GM23338 (cell line): ENCODE data around the gene DAAM1. TPM values are rescaled to one million over a fixed set of nuclear protein-coding genes. Genes with fewer than 3 reads are reported as not detected.

Experiments used
- ATAC-seq: fragments of 200-7000 bp; cut with Tn5 transposase; 3 replicates; pipeline ENCODE4 v1.9.1; 2020
- DNase-seq: peaks from one replicate; pipeline ENCODE4 v3.0.0-alpha.2; 2015; ENCODE audit warnings: low spot score
- H2AFZ ChIP-seq: fragments of 200-600 bp; sonication (generic); 2 replicates; pipeline ENCODE4 v1.8.0; 2016; ENCODE audit warnings: antibody characterized with exemption, mild to moderate bottlenecking, moderate library complexity
- H3F3A ChIP-seq: fragments of 200-600 bp; sonication (generic); replicated peaks from 2 replicates; pipeline ENCODE4 v1.8.0; 2017; ENCODE audit warnings: antibody characterized with exemption, mixed run types, low read depth
- H3K27ac ChIP-seq: fragments of 200-600 bp; sonication (generic); 2 replicates; pipeline ENCODE4 v1.6.1; 2016; ENCODE audit warnings: low read depth
- H3K27me3 ChIP-seq: fragments of 200-600 bp; sonication (generic); 2 replicates; pipeline ENCODE4 v1.8.0; 2016; ENCODE audit warnings: mild to moderate bottlenecking, mixed run types, moderate library complexity; ENCODE audit not compliant: insufficient read depth
- H3K36me3 ChIP-seq: fragments of 200-600 bp; sonication (generic); 2 replicates; pipeline ENCODE4 v1.8.0; 2016; ENCODE audit warnings: mild to moderate bottlenecking; ENCODE audit not compliant: insufficient read depth
- H3K4me1 ChIP-seq: fragments of 200-600 bp; sonication (generic); 2 replicates; pipeline ENCODE4 v1.8.0; 2016; ENCODE audit warnings: mild to moderate bottlenecking, moderate library complexity; ENCODE audit not compliant: insufficient read depth
- H3K4me2 ChIP-seq: fragments of 200-600 bp; sonication (generic); 2 replicates; pipeline ENCODE4 v1.7.1; 2017; ENCODE audit warnings: mixed run types
- H3K4me3 ChIP-seq: fragments of 200-600 bp; sonication (generic); 2 replicates; pipeline ENCODE4 v1.6.1; 2016; ENCODE audit warnings: mixed run types
- H3K79me2 ChIP-seq: fragments of 200-600 bp; sonication (generic); replicated peaks from 2 replicates; pipeline ENCODE4 v1.8.0; 2017; ENCODE audit warnings: mild to moderate bottlenecking; ENCODE audit not compliant: insufficient read depth
- H3K9me2 ChIP-seq: fragments of 200-600 bp; sonication (generic); 2 replicates; pipeline ENCODE4 v1.8.0; 2017; ENCODE audit not compliant: insufficient read depth
- H4K20me1 ChIP-seq: fragments of 200-600 bp; sonication (generic); replicated peaks from 2 replicates; pipeline ENCODE4 v1.8.0; 2017; ENCODE audit warnings: mild to moderate bottlenecking; ENCODE audit not compliant: insufficient read depth
- H3K27ac Mint-ChIP-seq: 2 replicates; pipeline ENCODE4 v1.8.0; 2020; ENCODE audit warnings: inconsistent platforms, mild to moderate bottlenecking, moderate library complexity, mixed read lengths
- H3K27me3 Mint-ChIP-seq: 3 replicates; pipeline ENCODE4 v1.8.0; 2022; ENCODE audit warnings: low read depth, mild to moderate bottlenecking, moderate library complexity, mixed read lengths, inconsistent platforms; ENCODE audit not compliant: insufficient read depth, poor library complexity
- H3K36me3 Mint-ChIP-seq: 3 replicates; pipeline ENCODE4 v1.8.0; 2021; ENCODE audit warnings: low read depth, mild to moderate bottlenecking, inconsistent platforms, moderate library complexity, mixed read lengths
- H3K4me1 Mint-ChIP-seq: 3 replicates; pipeline ENCODE4 v1.8.0; 2020; ENCODE audit warnings: mild to moderate bottlenecking, inconsistent platforms, mixed read lengths
- H3K4me3 Mint-ChIP-seq: 3 replicates; pipeline ENCODE4 v1.8.0; 2021; ENCODE audit warnings: moderate library complexity, mild to moderate bottlenecking, inconsistent platforms, mixed read lengths
- H3K9me3 Mint-ChIP-seq: 3 replicates; pipeline ENCODE4 v1.8.0; 2020; ENCODE audit warnings: moderate library complexity, mild to moderate bottlenecking, inconsistent platforms, mixed read lengths
- CREB1 ChIP-seq: fragments of 250-450 bp; sonication (Bioruptor Pico); IDR thresholded peaks from 2 replicates; pipeline ENCODE4 v1.5.0; 2020; ENCODE audit warnings: low read depth, mild to moderate bottlenecking, moderate library complexity
- CTCF ChIP-seq, 2 experiments: fragments of 200-600 bp in 1 of 2; sonication (generic) in 1 of 2; conservative IDR thresholded peaks; 2 replicates each; pipeline versions ENCODE4 v1.5.1 to v1.6.1; 2016 to 2017; ENCODE audit warnings: antibody characterized with exemption in 2 of 2, low read depth in 2 of 2, mild to moderate bottlenecking in 2 of 2, moderate library complexity in 1 of 2
- EZH2 ChIP-seq: fragments of 200-600 bp; sonication (generic); IDR thresholded peaks from one replicate; pipeline ENCODE4 v1.8.0; 2017; ENCODE audit warnings: antibody characterized with exemption, mild to moderate bottlenecking, low read depth; ENCODE audit not compliant: unreplicated experiment
- EZH2phosphoT487 ChIP-seq: fragments of 200-600 bp; sonication (generic); IDR thresholded peaks from one replicate; pipeline ENCODE4 v1.8.1; 2018; ENCODE audit warnings: antibody characterized with exemption; ENCODE audit not compliant: unreplicated experiment
- JUNB ChIP-seq: IDR thresholded peaks from one replicate; pipeline ENCODE4 v1.6.1; 2016; ENCODE audit warnings: antibody characterized with exemption; ENCODE audit not compliant: unreplicated experiment
- POLR2AphosphoS5 ChIP-seq: IDR thresholded peaks from 2 replicates; pipeline ENCODE4 v1.6.1; 2016; ENCODE audit warnings: antibody characterized with exemption, low read depth
- REST ChIP-seq: IDR thresholded peaks from one replicate; pipeline ENCODE4 v1.6.1; 2018; ENCODE audit warnings: antibody characterized with exemption; ENCODE audit not compliant: unreplicated experiment
- STAT1 ChIP-seq: IDR thresholded peaks from one replicate; pipeline ENCODE4 v1.6.1; 2016; ENCODE audit warnings: antibody characterized with exemption; ENCODE audit not compliant: unreplicated experiment
- ZNF114 ChIP-seq: fragments of 250-450 bp; sonication (Bioruptor Pico); IDR thresholded peaks from 2 replicates; pipeline ENCODE4 v1.5.0; 2020; ENCODE audit warnings: mild to moderate bottlenecking, moderate library complexity
- ZNF462 ChIP-seq: fragments of 250-450 bp; sonication (Bioruptor Pico); IDR thresholded peaks from 2 replicates; pipeline ENCODE4 v1.5.0; 2020; ENCODE audit warnings: mild to moderate bottlenecking, moderate library complexity
- polyA plus RNA-seq: library from polyadenylated mRNA; unstranded; fragments of >200 nt; fragmentation: Nextera tagmentation; extraction: Ambion mirVana; gene quantifications from 2 replicates; pipeline ENCODE4 v1.2.1, GENCODE V29; 2016
- total RNA-seq: library from RNA; depleted of rRNA; stranded (reverse); fragments of >200 nt; shearing (Covaris generic); gene quantifications from 2 replicates; pipeline ENCODE4 v1.2.3, GENCODE V29; 2014

Gene DAAM1
- total and polyA plus RNA-seq, 2 experiments from 2014 or later, result 36.3 to 42.1 TPM

- TF ChIP-seq ZNF462 (CRISPR knock-in tag), result no peak
These were observed 210.4 kb downstream of the DAAM1 start (continued) for GRCh38 chr14:59398841-59399240.

GRCh38 chr14:59406454-59407245, 218.2 kb downstream of the DAAM1 start:
- H3K4me3 Mint-ChIP-seq, result no peak overlapping the region
- no peaks in the 10 kb centered on the region for H3K4me1 Mint-ChIP-seq
- peaks cover 6% of the 10 kb centered on the region for H3K27me3 Mint-ChIP-seq
- H3K4me3 ChIP-seq, result no peak overlapping the region
- H3K36me3 Mint-ChIP-seq, result peaks cover 33% of the 10 kb centered on the region; the same call in 2 of the 3 replicates
- no peak overlapping the region for H3K4me2 ChIP-seq
- H3F3A ChIP-seq, result no peaks in the 10 kb centered on the region
- H3K27ac Mint-ChIP-seq, result no peak overlapping the region
- peaks cover 4% of the 10 kb centered on the region; the same call in 1 of the 2 replicates for H3K36me3 ChIP-seq
- H3K27ac ChIP-seq, result no peak overlapping the region
- no peaks in the 10 kb centered on the region for H3K79me2 ChIP-seq
- H3K9me2 ChIP-seq, result 0 out of 2 replicates have a peak, but pooled peaks cover 3% of the 10 kb centered on the region
- no peaks in the 10 kb centered on the region for H3K27me3 ChIP-seq
- no peak for DNase-seq
- H3K9me3 Mint-ChIP-seq, result peaks cover 65% of the 10 kb centered on the region
- H3K4me1 ChIP-seq, result no peaks in the 10 kb centered on the region
- H2AFZ ChIP-seq, result no peak overlapping the region
- no peak for ATAC-seq
- H4K20me1 ChIP-seq, result no peaks in the 10 kb centered on the region
- TF ChIP-seq CREB1, result no peak
- TF ChIP-seq ZNF114, result no peak
- no peak for TF ChIP-seq EZH2phosphoT487
- no peak for TF ChIP-seq JUNB
- no peak for TF ChIP-seq EZH2
- no peak for TF ChIP-seq CTCF (conservative IDR thresholded peaks at IDR 0.05; ENCODE audit: low read depth in 2 of 2)
- TF ChIP-seq STAT1, result no peak
- TF ChIP-seq POLR2AphosphoS5, result no peak
- TF ChIP-seq REST, result no peak
